NAMALWA (cell line): Measurements from ENCODE around the gene PBOV1.
"Not testable (repeated sequence)": the region's sequence is repeated elsewhere in the genome, so short reads cannot be mapped to it uniquely, and the experiment has no call there.

Experiments used
- DNase-seq: peaks from one replicate; pipeline ENCODE4 v3.0.0-alpha.2; 2015; ENCODE audit warnings: low spot score

PBOV1 gene

DNA sequence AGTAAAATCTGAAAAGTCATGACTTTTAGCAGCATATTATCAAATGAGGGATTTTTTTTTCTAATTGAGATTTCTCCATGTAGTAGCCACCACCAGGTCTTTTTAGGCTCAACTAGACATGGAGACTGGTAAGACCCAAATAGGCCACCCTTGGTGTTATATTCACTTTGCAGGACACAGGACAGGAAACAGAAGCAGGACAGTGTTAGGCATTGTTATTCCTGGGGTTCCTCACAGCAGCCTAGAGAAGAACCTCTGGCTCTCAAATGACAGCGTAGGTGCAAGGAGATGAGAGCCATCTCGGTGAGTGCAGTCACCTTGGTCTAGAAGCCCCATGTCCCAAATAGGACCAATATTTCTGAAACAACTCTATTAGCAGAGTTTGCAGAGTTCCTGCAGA, 19.2 kb upstream of the PBOV1 start:
- DNase-seq = no peak

DNA sequence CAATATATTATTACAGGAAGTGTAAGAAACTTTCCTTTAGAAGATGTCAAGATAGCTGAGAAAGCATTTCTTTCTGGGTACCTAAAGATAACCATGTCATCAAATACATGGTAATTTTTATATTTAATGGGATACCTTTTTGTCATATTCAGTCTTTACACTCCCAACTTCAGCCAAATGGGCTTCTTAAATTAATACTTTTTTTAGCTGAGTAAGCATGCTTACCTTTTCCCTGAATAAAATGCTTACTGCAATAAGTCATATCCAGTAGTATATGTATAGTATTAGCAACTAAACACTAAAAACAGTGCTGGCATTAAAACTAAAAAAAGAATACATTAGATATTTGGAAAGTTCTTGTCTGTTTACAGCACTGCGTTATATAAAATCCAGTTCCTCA, 17.4 kb upstream of the PBOV1 start:
- DNase-seq = no peak

- no peak for DNase-seq
These were observed 16.9 kb upstream of the PBOV1 start for GRCh38 chr6:138235205-138235604.

GRCh38 chr6:138234363-138234762, 16.1 kb upstream of the PBOV1 start:
- DNase-seq = no peak

GRCh38 chr6:138231381-138231886, 13.1 kb upstream of the PBOV1 start:
- no peak for DNase-seq

- no peak for DNase-seq
These were observed 12.6 kb upstream of the PBOV1 start for GRCh38 chr6:138230759-138231380.

DNA sequence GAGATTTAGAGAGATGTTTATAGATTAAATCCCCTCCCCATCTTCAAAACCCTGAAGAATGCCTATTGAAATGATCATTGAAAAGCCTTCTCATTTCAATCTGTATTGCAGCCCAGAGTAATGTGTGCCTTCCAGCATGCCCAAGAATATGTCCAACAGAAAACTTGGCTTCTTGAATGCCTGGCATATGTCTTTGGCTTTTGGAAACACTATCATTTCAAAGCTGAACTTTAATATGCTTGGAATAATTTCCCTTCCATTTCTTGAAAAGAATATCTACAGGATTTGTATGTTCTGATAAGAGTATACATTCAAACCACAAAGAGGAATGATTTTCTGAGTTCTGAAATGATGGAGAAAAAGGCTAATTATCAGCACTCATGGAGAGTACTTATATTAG, 11.9 kb upstream of the PBOV1 start:
- no peak for DNase-seq

DNA sequence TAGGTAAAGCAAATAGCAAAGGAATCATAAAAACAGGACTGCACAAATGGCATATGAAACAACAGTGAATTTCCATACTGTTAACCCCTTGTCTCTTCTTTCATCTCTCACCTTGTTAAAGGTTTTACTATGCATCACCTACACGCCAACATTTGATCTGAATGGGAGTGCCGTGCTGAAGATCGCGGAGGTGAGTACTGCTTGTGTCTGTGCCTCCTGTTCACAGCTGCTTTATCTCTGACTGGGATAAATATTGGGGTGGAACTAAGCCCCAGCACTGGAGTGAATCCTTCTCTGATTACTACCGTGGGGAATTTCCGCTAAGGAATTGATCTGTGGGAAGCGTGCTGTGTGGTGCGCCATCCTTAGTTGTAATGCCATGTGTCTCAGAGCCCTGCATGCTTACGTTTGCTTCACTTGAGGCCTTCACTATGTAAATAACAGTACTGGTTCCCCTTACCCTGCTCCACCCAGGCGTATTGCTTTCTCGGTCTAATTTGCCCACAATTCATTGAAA, 11.4 kb upstream of the PBOV1 start:
- no peak for DNase-seq

- no peak for DNase-seq
These were observed 10.8 kb upstream of the PBOV1 start for GRCh38 chr6:138229072-138229471.

DNA sequence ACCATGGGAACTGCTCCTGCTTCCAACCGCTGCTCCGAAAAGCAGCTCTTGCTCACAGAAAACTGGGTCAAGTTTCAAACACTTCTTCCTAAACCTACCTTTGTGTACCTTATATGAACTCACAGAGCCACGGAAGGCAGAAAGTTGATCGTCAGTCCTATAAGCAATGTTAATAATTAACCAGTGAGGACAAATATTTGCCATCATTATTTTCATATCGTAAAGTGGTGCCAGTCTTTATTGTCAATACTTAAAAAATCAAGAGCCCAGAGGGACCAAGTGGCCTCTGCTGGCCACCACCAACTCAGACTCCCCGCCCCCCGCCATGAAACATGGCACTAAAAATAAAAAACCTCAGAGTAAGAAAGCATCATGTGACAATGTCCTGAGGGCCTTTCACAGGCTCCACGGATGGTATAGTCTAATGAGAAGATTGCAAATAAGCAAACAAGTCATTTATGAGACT, 9.1 kb upstream of the PBOV1 start:
- DNase-seq = no peak

DNA sequence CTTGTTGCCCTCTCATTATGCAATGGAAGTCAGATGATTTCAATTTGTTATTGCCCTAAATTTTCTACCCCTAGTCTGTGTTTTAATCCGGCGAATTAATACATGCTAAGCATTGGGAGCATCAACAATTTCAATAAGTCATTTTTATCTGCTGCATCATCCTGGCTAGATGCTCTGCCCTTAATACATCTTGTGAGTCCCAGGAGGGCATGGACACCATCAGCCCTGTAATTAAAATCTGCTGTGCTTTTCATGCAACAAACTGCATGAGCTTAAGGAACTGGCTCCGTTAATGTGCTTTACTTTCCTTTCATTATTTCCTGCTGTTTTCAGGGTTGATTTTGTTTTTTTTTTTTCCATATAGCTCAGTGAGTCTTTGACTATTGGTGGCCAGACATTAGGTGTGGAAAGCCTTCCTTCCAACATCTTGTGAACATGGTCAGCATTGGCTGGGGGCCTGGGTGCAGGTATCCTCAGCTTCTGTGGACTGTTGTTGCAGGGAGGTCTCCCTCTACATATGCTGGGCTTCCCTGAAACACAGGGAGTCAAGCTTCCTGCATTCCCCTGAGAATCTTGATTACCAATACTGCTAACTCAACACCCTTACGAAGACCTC, 8.5 kb upstream of the PBOV1 start:
- DNase-seq = no peak

- no peak for DNase-seq
These were observed 7.7 kb upstream of the PBOV1 start for GRCh38 chr6:138225953-138226352.

DNA sequence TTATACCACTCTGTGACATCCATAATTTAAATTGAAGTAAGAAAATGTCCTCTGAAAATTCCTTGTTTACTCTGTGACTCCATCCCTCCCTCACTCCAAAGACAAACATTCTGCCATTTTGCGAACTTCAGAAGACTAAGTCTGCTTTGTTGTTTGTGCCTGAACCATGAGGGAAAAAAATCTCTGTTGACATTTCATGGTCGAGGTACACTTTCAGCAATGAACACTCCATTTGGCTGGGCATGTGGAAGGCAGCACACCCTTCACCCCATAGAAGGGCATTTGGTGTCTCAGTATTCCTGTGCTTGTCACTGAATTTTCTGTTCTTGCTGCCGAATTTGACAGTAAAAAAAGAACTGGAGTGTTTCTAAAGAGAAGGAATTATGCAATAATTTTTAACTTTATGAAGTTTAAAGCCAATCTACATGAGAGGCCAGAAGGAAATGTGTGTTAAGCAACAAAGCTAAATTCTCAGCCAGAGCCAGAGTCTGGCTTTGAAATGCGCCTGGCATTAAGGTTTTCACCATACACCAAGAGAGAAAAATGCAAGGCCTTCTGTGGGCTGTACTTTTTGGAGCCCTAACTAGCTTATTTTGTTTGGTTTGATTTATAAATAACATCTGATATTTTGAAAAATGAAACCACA, 4.7 kb upstream of the PBOV1 start:
- DNase-seq = no peak

DNA sequence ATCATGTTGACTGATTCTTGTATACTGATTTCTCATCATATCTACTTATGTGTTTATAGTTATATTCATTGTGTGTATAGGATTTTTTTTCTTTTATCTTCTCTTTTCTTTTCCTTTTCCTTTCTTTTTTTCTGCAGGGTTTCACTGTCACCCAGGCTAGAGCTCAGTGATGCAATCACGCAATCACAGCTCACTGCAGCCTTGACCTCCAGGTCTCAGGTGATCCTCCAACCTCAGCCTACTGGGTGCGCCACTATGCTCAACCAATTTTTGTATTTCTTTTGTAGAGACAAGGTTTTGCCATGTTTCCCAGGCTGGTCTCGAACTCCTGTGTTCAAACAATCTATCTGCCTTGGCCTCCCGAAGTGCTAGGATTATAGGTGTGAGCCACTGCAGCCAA, 1.6 kb upstream of the PBOV1 start:
- DNase-seq = no peak

DNA sequence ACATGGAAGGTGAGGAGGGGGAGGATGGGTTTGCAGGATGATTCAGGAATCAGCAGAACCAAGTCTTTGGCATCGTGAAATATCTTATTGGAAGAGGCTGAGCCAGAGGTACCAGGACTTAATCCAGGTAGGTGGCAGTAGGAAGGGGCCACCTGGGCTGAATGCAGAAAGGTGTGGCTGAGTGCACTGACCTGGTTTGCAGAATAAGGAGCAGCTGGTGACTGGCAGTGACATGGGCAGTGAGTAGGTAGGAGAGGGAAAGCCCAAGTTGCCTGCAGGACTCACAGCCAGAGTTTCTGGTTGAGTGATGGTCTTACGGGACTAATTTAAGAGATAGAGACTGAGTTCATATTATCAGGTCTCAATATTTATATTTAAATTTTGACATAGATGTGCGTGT, 1.1 kb upstream of the PBOV1 start:
- no peak for DNase-seq

DNA sequence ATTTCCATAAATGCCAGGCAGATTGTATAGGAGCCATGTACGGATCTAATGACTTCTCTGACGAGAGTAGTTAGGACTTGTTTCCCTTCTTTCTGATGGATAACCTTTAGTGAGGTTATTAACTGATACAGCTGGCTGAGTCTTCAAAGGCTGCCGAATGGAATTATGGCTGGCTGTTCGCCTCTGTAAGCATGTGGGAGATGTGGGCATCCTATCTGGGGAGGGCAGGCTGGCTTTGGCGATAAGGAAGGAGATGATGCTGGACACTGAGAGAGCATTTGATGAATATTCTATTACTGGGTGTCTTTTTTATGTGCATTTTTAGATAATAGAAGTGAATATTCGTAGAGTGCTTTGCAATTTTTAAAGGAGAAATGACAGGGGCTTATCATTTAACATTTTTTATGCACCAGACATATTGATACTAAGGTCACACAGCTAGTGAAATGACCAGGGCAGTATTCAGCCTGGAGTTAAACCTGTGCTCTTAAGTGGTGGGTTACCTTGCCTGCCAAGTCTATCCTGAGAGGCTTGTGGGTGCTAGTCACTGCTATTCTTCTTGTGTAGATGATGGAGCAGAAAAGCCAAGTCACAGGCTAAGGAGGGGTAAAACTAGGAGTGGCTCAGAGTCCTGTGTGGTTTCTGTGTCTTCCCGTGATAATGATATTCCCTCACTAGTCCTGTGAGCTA, 3.1 kb downstream of the PBOV1 start:
- DNase-seq = no peak

- DNase-seq = not testable (repeated sequence)
These were observed 5.8 kb downstream of the PBOV1 start for GRCh38 chr6:138212530-138212929.

GRCh38 chr6:138211601-138212000, 6.7 kb downstream of the PBOV1 start:
- no peak for DNase-seq

- DNase-seq = no peak
These were observed 7.2 kb downstream of the PBOV1 start for GRCh38 chr6:138211048-138211581.

GRCh38 chr6:138206862-138207261, 11.4 kb downstream of the PBOV1 start:
- no peak for DNase-seq

DNA sequence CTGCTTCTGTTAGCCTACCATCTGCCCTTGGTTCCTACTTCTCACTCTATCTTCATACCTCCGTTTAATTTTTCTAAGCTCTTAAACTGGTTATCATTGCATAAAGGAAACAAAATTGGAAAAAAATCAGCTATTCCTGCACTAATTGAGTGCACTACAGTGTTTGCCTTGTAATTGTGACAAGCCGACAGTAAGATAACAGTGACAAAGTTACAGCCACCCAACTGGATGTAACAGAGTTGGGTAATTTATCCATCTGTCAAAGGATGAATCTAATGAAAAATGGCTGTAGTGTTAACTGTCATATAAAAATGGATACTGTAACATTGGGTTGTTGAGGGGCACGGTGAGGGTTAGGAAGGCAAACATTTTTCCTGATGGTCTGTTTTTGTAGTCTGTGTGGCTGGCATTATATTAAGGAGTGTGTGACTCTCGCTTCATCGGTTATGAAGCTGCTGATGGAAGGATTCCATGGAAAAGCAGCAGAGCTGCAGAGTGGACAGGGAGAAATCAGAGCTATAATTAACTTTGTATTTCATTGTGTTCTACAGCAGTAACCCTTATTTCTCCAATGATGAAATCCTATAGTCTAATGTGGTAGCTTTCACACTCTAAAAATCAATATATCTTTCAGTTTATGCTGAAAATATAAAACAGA, 12.7 kb downstream of the PBOV1 start:
- no peak for DNase-seq
